Keratinocyte (primary cell): ENCODE results near the gene CLCA4.

ENCODE experiments used
- CTCF ChIP-seq, 3 experiments: IDR thresholded peaks in 1 of 3; conservative IDR thresholded peaks in 1 of 3; optimal IDR thresholded peaks in 1 of 3; 2 replicates in 2 of 3; 3 replicates in 1 of 3; pipeline versions ENCODE3 to v1.5.1; 2011; ENCODE audit warnings: low read length in 3 of 3, mild to moderate bottlenecking in 3 of 3, moderate library complexity in 2 of 3, control low read depth in 1 of 3, inconsistent platforms in 1 of 3; ENCODE audit not compliant: insufficient read depth in 2 of 3; ENCODE audit errors: extremely low read depth in 1 of 3
- EZH2 ChIP-seq: IDR thresholded peaks from one replicate; pipeline ENCODE4 v1.6.1; 2012; ENCODE audit warnings: inconsistent platforms, mild to moderate bottlenecking, low read length, moderate library complexity

GRCh38 chr1:86542631-86543030 is 4.2 kb upstream of the CLCA4 start:
- TF ChIP-seq CTCF (optimal IDR thresholded peaks at IDR 0.05 in 1 of 3, IDR thresholded peaks at IDR 0.05 in 1 of 3, conservative IDR thresholded peaks at IDR 0.05 in 1 of 3; ENCODE audit: extremely low read depth in 1 of 3, insufficient read depth in 2 of 3, low read length in 3 of 3) (no peak), EZH2 (no peak)
